SU-DHL-6 (cell line): Measurements from ENCODE around the gene PRTN3.

Experiments
- CTCF ChIP-seq: fragments of 200-600 bp; sonication (generic); IDR thresholded peaks from one replicate; pipeline ENCODE4 v1.5.1; 2017; ENCODE audit warnings: antibody characterized with exemption, mild to moderate bottlenecking, low read length, moderate library complexity; ENCODE audit not compliant: insufficient read depth, poor library complexity, severe bottlenecking
- EZH2phosphoT487 ChIP-seq: fragments of 200-600 bp; sonication (generic), shearing (Covaris generic); conservative IDR thresholded peaks from 2 replicates; pipeline ENCODE4 v1.6.1; 2018; ENCODE audit warnings: mild to moderate bottlenecking, antibody characterized with exemption, low read length, moderate library complexity, mixed read lengths

DNA sequence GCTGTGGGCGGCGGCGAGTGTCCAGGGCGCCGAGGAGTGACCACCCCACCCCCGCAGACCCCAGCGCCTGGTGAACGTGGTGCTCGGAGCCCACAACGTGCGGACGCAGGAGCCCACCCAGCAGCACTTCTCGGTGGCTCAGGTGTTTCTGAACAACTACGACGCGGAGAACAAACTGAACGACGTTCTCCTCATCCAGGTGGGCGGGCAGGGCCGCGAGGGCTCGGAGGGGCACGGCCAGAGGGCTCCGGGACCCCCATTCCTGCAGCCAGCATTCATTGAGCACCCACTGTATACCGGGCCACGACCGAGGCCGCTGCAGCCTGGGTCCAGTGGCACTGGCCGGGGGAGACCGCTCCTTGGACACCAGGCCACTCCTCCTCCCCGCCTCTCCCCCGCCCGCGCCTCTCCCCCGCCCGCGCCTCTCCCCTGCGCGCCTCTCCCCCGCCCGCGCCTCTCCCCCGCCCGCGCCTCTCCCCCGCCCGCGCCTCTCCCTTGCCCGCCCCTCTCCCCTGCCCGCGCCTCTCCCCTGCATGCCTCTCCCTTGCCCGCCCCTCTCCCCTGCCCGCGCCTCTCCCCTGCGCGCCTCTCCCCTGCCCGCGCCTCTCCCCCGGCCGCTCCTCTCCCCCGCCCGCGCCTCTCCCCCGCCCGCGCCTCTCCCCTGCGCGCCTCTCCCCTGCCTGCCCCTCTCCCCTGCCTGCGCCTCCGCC, 3.2 kb downstream of the PRTN3 start:
- TF ChIP-seq CTCF, result no peak
- TF ChIP-seq EZH2phosphoT487, result no peak
